CD4-positive, alpha-beta T cell treated with Interleukin-12 subunit alpha and Interleukin-12 subunit beta, for 1 hour (primary cell): ENCODE measurements around the gene LSP1.

Source experiments
- DNase-seq: peaks from one replicate; pipeline ENCODE4 v3.0.0-alpha.2; 2020

The LSP1 gene

GRCh38 chr11:1893581-1894359 lies 40.9 kb downstream of the LSP1 start:
- DNase-seq = no peak

- DNase-seq = no peak
Measured at GRCh38 chr11:1894759-1895158, 41.9 kb downstream of the LSP1 start.

- no peak for DNase-seq
Measured at GRCh38 chr11:1896468-1896867, 43.6 kb downstream of the LSP1 start.

- no peak for DNase-seq
Measured at GRCh38 chr11:1896923-1897322, 44.0 kb downstream of the LSP1 start.

- no peak for DNase-seq
Measured at GRCh38 chr11:1899090-1899489, 46.2 kb downstream of the LSP1 start.

GRCh38 chr11:1899686-1900085 lies 46.8 kb downstream of the LSP1 start:
- no peak for DNase-seq

GRCh38 chr11:1906181-1906580 lies 53.3 kb downstream of the LSP1 start:
- no peak for DNase-seq

- DNase-seq = no peak
Measured at GRCh38 chr11:1906611-1907423, 53.9 kb downstream of the LSP1 start.

GRCh38 chr11:1908618-1909017 lies 55.7 kb downstream of the LSP1 start:
- no peak for DNase-seq

- DNase-seq = no peak
Measured at GRCh38 chr11:1909524-1909923, 56.6 kb downstream of the LSP1 start.

- no peak for DNase-seq
Measured at GRCh38 chr11:1912289-1912878, 59.5 kb downstream of the LSP1 start.

GRCh38 chr11:1913271-1914060 lies 60.6 kb downstream of the LSP1 start:
- no peak for DNase-seq

GRCh38 chr11:1915795-1916131 lies 62.9 kb downstream of the LSP1 start:
- no peak for DNase-seq

GRCh38 chr11:1916132-1916985 lies 63.5 kb downstream of the LSP1 start:
- no peak for DNase-seq

GRCh38 chr11:1916986-1917522 lies 64.2 kb downstream of the LSP1 start:
- no peak for DNase-seq

GRCh38 chr11:1917523-1918435 lies 64.9 kb downstream of the LSP1 start:
- no peak for DNase-seq

- no peak for DNase-seq
Measured at GRCh38 chr11:1918436-1919315, 65.8 kb downstream of the LSP1 start.

- no peak for DNase-seq
Measured at GRCh38 chr11:1919391-1920127, 66.7 kb downstream of the LSP1 start, which contains the start of gene TNNT3. TSS of gene TNNT3 (plus strand) at chr11:1919703. CDS start at chr11:1922875, 3,172 bp downstream.
